Body of pancreas (tissue), 4 donors: ENCODE data around the gene RPS14.

Experiments
- CTCF ChIP-seq, 7 experiments: fragments of 450-650 bp in 4 of 7; fragments of 200-600 bp in 3 of 7; sonication (generic) in 3 of 7; IDR thresholded peaks; one replicate each; pipeline ENCODE4 v1.5.1; 2016 to 2019; ENCODE audit warnings: antibody characterized with exemption in 7 of 7
- POLR2A ChIP-seq, 3 donors: fragments of 450-650 bp; IDR thresholded peaks; one replicate each; pipeline ENCODE4 v1.6.1; 2016; ENCODE audit warnings: antibody characterized with exemption in 3 of 3, mild to moderate bottlenecking in 2 of 3

DNA sequence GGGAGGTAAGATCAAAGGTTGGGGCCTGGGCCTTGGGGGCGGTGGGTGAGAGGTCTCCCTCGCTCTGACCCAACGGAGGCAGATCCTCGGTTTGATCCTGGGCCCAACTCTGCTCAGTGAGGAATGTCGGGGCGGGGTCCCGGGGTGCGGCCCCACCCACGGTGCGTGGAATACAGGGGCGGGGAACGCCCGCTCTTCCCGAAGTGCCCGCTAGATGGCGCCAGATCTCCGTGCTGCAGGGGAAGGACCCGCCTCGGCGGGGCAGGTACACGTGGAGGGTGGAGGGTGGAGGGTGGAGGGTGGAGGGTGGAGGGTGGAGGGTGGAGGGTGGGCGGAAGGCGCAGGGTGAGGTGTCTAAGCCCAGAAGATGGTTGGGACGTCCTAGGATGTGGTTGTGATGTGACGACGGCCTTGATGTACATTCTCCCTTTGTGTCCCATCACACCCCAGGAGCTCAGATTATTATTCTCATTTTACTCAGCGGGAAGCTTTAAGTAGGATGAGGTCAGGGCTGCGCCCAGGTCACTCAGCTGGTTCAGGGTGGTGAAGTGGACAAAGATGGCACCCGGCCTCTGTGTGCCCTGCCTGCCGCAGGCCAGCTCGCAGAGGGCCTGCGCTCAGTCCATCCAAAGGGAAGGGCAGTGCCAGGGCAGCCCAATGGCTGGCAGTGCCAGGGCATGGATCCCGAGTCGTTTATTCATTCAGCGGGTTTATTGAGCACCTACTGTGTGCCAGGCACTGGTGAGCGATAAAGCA lies 9.4 kb upstream of the RPS14 start:
- TF ChIP-seq CTCF (IDR thresholded peaks at IDR 0.05) (peak; percentile 82 to 92 (median 89)), POLR2A (IDR thresholded peaks at IDR 0.05) (no peak)
